Measurements from ENCODE around the gene STAG3. TPM values are rescaled to one million over a fixed set of nuclear protein-coding genes. Genes with fewer than 3 reads are reported as not detected.
A peak's percentile ranks its signal among the peaks of the same experiment; 100 is the strongest.

The STAG3 gene
- total and polyA plus RNA-seq, 2 of the 8 experiments (the other 6 are each of a cell fraction or from before 2014, with no cell fraction given) = 1.3 to 3.3 TPM

- TF ChIP-seq SIRT6 (IDR thresholded peaks at IDR 0.05; ENCODE audit: low read length) (no peak), HDAC6 (IDR thresholded peaks at IDR 0.05; ENCODE audit: low read depth, low read length) (no peak), E2F6 (IDR thresholded peaks at IDR 0.05) (peak; percentile 73), RBBP5 (IDR thresholded peaks at IDR 0.05; ENCODE audit: borderline replicate concordance, low read depth, low read length) (peak; percentile 74; the same call in 1 of the 2 replicates), MAX (IDR thresholded peaks at IDR 0.05) (peak; percentile 83), JUN (IDR thresholded peaks at IDR 0.05; ENCODE audit: low read depth, low read length) (no peak), YY1 (IDR thresholded peaks at IDR 0.05; ENCODE audit: low read depth, low read length) (no peak), CREB1 (IDR thresholded peaks at IDR 0.05) (peak; percentile 71), TCF12 (IDR thresholded peaks at IDR 0.05; ENCODE audit: low read depth, low read length) (no peak), EGR1 (IDR thresholded peaks at IDR 0.05; ENCODE audit: borderline replicate concordance, low read depth, low read length) (no peak), TEAD4 (IDR thresholded peaks at IDR 0.05; ENCODE audit: low read depth, low read length) (no peak), GTF2F1 (IDR thresholded peaks at IDR 0.05; ENCODE audit: borderline replicate concordance, low read depth, low read length) (no peak), NRF1 (IDR thresholded peaks at IDR 0.05; ENCODE audit: low read depth, low read length) (peak; percentile 72), BRCA1 (IDR thresholded peaks at IDR 0.05; ENCODE audit: low read depth, low read length) (no peak), POU5F1 (IDR thresholded peaks at IDR 0.05; ENCODE audit: low read depth, low read length) (no peak), ASH2L (IDR thresholded peaks at IDR 0.05; ENCODE audit: low read length) (peak; percentile 52), KDM4A (IDR thresholded peaks at IDR 0.05; ENCODE audit: low read depth, low read length, severe bottlenecking) (no peak)
Measured at GRCh38 chr7:100148559-100149328, 29.0 kb upstream of the STAG3 start, which contains the start of gene LAMTOR4 (continued).

All from H1 (cell line).